HepG2 (cell line): Measurements from ENCODE around the gene MT1M. TPM values are rescaled to one million over a fixed set of nuclear protein-coding genes. Genes with fewer than 3 reads are reported as not detected.

Experiments used
- AKAP8 ChIP-seq: sonication (generic); formaldehyde crosslinking; IDR thresholded peaks from 2 replicates; pipeline ENCODE4 v1.5.1; 2020; ENCODE audit warnings: mild to moderate bottlenecking, missing genetic modification reagents
- ATF7 ChIP-seq, 2 experiments: fragments of 450-650 bp in 1 of 2; sonication (generic) in 1 of 2; formaldehyde crosslinking in 1 of 2; IDR thresholded peaks; 2 replicates each; pipeline versions ENCODE4 v1.4.0 to v1.6.1; 2016 to 2020; ENCODE audit warnings: antibody characterized with exemption in 1 of 2, mild to moderate bottlenecking in 1 of 2, missing genetic modification reagents in 1 of 2
- HNRNPLL ChIP-seq: fragments of 200-400 bp; formaldehyde crosslinking; IDR thresholded peaks from 2 replicates; pipeline ENCODE4 v1.6.1; 2017; ENCODE audit warnings: mild to moderate bottlenecking, low read depth, low read length; ENCODE audit not compliant: poor library complexity, severe bottlenecking
- KLF15 ChIP-seq: sonication (generic); formaldehyde crosslinking; IDR thresholded peaks from 2 replicates; pipeline ENCODE4 v1.8.1; 2023; ENCODE audit warnings: borderline replicate concordance, mild to moderate bottlenecking, inconsistent platforms, missing genetic modification reagents, mixed read lengths
- MAZ ChIP-seq, 2 experiments: sonication (generic) in 1 of 2; formaldehyde crosslinking in 1 of 2; IDR thresholded peaks; 2 replicates each; pipeline versions ENCODE4 v1.5.0 to v1.6.1; 2012 to 2020; ENCODE audit warnings: low read depth in 2 of 2, mild to moderate bottlenecking in 2 of 2, borderline replicate concordance in 1 of 2, improper control_type of control experiment in 1 of 2, low read length in 1 of 2, missing genetic modification reagents in 1 of 2, moderate library complexity in 1 of 2
- MLX ChIP-seq: IDR thresholded peaks from 2 replicates; pipeline ENCODE4 v1.6.1; 2016
- MTF2 ChIP-seq: sonication (generic); formaldehyde crosslinking; IDR thresholded peaks from 2 replicates; pipeline ENCODE4 v1.5.0; 2020; ENCODE audit warnings: missing genetic modification reagents, borderline replicate concordance
- NFE2L1 ChIP-seq: sonication (generic); formaldehyde crosslinking; IDR thresholded peaks from 2 replicates; pipeline ENCODE4 v1.4.0; 2020; ENCODE audit warnings: missing genetic modification reagents, mild to moderate bottlenecking, borderline replicate concordance
- RELA ChIP-seq: sonication (generic); formaldehyde crosslinking; IDR thresholded peaks from 2 replicates; pipeline ENCODE4 v1.4.0; 2020; ENCODE audit warnings: missing genetic modification reagents
- RFX5 ChIP-seq: IDR thresholded peaks from 2 replicates; pipeline ENCODE4 v1.6.1; 2011; ENCODE audit warnings: low read depth, low read length, improper control_type of control experiment
- SRF ChIP-seq: IDR thresholded peaks from 2 replicates; pipeline ENCODE4 v1.6.1; 2011; ENCODE audit warnings: mild to moderate bottlenecking, low read depth, low read length, moderate library complexity
- ZBTB8A ChIP-seq: sonication (generic); formaldehyde crosslinking; IDR thresholded peaks from 2 replicates; pipeline ENCODE4 v1.4.0; 2020; ENCODE audit warnings: mild to moderate bottlenecking, low read depth, missing genetic modification reagents, borderline replicate concordance
- ZC3H4 ChIP-seq: sonication (generic); formaldehyde crosslinking; IDR thresholded peaks from 2 replicates; pipeline ENCODE4 v1.4.0; 2020; ENCODE audit warnings: missing genetic modification reagents, borderline replicate concordance
- ZNF20 ChIP-seq: sonication (generic); formaldehyde crosslinking; IDR thresholded peaks from 2 replicates; pipeline ENCODE4 v1.4.0; 2020; ENCODE audit warnings: mild to moderate bottlenecking, moderate library complexity, missing genetic modification reagents
- ZNF598 ChIP-seq: sonication (generic); formaldehyde crosslinking; IDR thresholded peaks from 2 replicates; pipeline ENCODE4 v1.5.1; 2020; ENCODE audit warnings: mild to moderate bottlenecking, missing genetic modification reagents, borderline replicate concordance
- ZNF749 ChIP-seq: sonication (generic); formaldehyde crosslinking; IDR thresholded peaks from 2 replicates; pipeline ENCODE4 v1.8.0; 2022; ENCODE audit warnings: mild to moderate bottlenecking, missing genetic modification reagents, moderate library complexity, borderline replicate concordance
- ZNF782 ChIP-seq: sonication (generic); formaldehyde crosslinking; IDR thresholded peaks from 2 replicates; pipeline ENCODE4 v1.4.0; 2020; ENCODE audit warnings: missing genetic modification reagents, mild to moderate bottlenecking, borderline replicate concordance
- ZUFSP ChIP-seq: sonication (generic); formaldehyde crosslinking; IDR thresholded peaks from 2 replicates; pipeline ENCODE4 v1.9.0; 2021; ENCODE audit warnings: missing genetic modification reagents, mild to moderate bottlenecking, borderline replicate concordance
- polyA plus RNA-seq, 8 experiments: library from polyadenylated mRNA; depleted of rRNA in 3 of 8; stranded (reverse) in 7 of 8; unstranded in 1 of 8; fragments of >200 nt; fragmentation: Illumina TruSeq in 4 of 8; extraction: Trizol in 4 of 8; gene quantifications; 2 replicates each; pipeline versions ENCODE4 v1.2.1 to v1.2.3, GENCODE V29; 2011 to 2016; ENCODE audit warnings: low read depth in 4 of 8, missing spikeins in 1 of 8, mixed read lengths in 1 of 8; ENCODE audit not compliant: insufficient read depth in 1 of 8
- total RNA-seq, 5 experiments: library from RNA; depleted of rRNA; stranded (reverse); fragments of >200 nt; fragmentation: Illumina TruSeq; extraction: Trizol; gene quantifications; 2 replicates each; pipeline ENCODE4 v1.2.3, GENCODE V29; 2016; ENCODE audit warnings: low read depth in 1 of 5
- TF ChIP-seq, protein P1 (sequence below): IDR thresholded peaks from 2 replicates; pipeline ENCODE4 v1.6.1; 2016; ENCODE audit warnings: control low read depth
- TF ChIP-seq, protein P2 (sequence below): sonication (generic); formaldehyde crosslinking; conservative IDR thresholded peaks from 2 replicates; pipeline ENCODE4 v1.8.0; 2022; ENCODE audit warnings: mild to moderate bottlenecking, moderate library complexity, missing genetic modification reagents
- TF ChIP-seq, protein P3 (sequence below): sonication (generic); formaldehyde crosslinking; IDR thresholded peaks from 2 replicates; pipeline ENCODE4 v1.8.1; 2023; ENCODE audit warnings: mild to moderate bottlenecking, moderate library complexity, missing genetic modification reagents

MT1M gene
- total and polyA plus RNA-seq, 2 of the 13 experiments (the other 11 are each of a cell fraction or from before 2014, with no cell fraction given) = 4.6 TPM; not detected in 1

- no peak for TF ChIP-seq ZUFSP (CRISPR knock-in tag)
- TF ChIP-seq, protein P1, sequence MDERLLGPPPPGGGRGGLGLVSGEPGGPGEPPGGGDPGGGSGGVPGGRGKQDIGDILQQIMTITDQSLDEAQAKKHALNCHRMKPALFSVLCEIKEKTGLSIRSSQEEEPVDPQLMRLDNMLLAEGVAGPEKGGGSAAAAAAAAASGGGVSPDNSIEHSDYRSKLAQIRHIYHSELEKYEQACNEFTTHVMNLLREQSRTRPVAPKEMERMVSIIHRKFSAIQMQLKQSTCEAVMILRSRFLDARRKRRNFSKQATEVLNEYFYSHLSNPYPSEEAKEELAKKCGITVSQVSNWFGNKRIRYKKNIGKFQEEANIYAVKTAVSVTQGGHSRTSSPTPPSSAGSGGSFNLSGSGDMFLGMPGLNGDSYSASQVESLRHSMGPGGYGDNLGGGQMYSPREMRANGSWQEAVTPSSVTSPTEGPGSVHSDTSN (CRISPR knock-in tag) = no peak
- TF ChIP-seq, protein P2, sequence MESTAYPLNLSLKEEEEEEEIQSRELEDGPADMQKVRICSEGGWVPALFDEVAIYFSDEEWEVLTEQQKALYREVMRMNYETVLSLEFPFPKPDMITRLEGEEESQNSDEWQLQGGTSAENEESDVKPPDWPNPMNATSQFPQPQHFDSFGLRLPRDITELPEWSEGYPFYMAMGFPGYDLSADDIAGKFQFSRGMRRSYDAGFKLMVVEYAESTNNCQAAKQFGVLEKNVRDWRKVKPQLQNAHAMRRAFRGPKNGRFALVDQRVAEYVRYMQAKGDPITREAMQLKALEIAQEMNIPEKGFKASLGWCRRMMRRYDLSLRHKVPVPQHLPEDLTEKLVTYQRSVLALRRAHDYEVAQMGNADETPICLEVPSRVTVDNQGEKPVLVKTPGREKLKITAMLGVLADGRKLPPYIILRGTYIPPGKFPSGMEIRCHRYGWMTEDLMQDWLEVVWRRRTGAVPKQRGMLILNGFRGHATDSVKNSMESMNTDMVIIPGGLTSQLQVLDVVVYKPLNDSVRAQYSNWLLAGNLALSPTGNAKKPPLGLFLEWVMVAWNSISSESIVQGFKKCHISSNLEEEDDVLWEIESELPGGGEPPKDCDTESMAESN = peak; percentile 89
- TF ChIP-seq MLX (CRISPR knock-in tag) = 0 out of 2 replicates have a peak, but pooled peaks have one; percentile 30
- TF ChIP-seq ZNF598 = peak; percentile 82
- no peak for TF ChIP-seq RELA (CRISPR knock-in tag)
- peak; percentile 78 for TF ChIP-seq HNRNPLL
- TF ChIP-seq ATF7 (IDR thresholded peaks at IDR 0.05) = no peak
- peak; percentile 55; the same call in 1 of the 2 replicates for TF ChIP-seq ATF7 (CRISPR knock-in tag; IDR thresholded peaks at IDR 0.05)
- TF ChIP-seq MAZ (IDR thresholded peaks at IDR 0.05; ENCODE audit: borderline replicate concordance, low read depth, low read length) = peak; percentile 60; the same call in 1 of the 2 replicates
- TF ChIP-seq MAZ (CRISPR knock-in tag; IDR thresholded peaks at IDR 0.05; ENCODE audit: low read depth) = peak; percentile 43; the same call in 1 of the 2 replicates
- TF ChIP-seq ZC3H4 (CRISPR knock-in tag) = no peak
- no peak for TF ChIP-seq RFX5
- peak; percentile 49; the same call in 1 of the 2 replicates for TF ChIP-seq ZNF749 (CRISPR knock-in tag)
- TF ChIP-seq AKAP8 (CRISPR knock-in tag) = peak; percentile 84; the same call in 1 of the 2 replicates
- TF ChIP-seq, protein P3, sequence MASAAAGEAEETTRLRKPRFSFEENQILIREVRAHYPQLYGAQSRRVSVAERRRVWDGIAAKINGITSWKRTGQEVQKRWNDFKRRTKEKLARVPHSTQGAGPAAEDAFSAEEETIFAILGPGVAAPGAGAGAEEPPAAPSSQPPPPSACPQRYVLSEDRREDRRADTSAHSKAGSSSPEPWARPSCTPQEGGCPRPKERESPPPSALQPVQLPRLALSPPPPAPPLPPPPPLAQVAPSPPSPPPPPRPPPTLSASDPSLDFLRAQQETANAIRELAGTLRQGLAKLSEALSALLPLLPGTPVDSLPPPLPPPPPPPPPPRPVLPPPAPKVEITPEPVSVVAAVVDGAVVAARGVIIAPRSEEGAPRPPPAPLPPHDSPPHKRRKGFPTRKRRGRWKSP (CRISPR knock-in tag) = peak; percentile 98
- no peak for TF ChIP-seq ZNF20 (CRISPR knock-in tag)
- no peak; the same call in 1 of the 2 replicates for TF ChIP-seq KLF15 (CRISPR knock-in tag)
- TF ChIP-seq ZNF782 (CRISPR knock-in tag) = 0 out of 2 replicates have a peak, but pooled peaks have one; percentile 3
- TF ChIP-seq MTF2 (CRISPR knock-in tag) = peak; percentile 77; the same call in 1 of the 2 replicates
- peak; percentile 36; the same call in 1 of the 2 replicates for TF ChIP-seq ZBTB8A (CRISPR knock-in tag)
- TF ChIP-seq SRF = no peak
- TF ChIP-seq NFE2L1 = peak; percentile 6; the same call in 1 of the 2 replicates
Observed at GRCh38 chr16:56681939-56682702, 49.7 kb downstream of the MT1M start, which contains the start of gene MT1X (continued).
